ENCODE data around the gene MRPL34.

GRCh38 chr19:17309965-17310461, 4.3 kb downstream of the MRPL34 start:
- TF ChIP-seq POLR2A (IDR thresholded peaks at IDR 0.05) = no peak
- TF ChIP-seq, protein P1, sequence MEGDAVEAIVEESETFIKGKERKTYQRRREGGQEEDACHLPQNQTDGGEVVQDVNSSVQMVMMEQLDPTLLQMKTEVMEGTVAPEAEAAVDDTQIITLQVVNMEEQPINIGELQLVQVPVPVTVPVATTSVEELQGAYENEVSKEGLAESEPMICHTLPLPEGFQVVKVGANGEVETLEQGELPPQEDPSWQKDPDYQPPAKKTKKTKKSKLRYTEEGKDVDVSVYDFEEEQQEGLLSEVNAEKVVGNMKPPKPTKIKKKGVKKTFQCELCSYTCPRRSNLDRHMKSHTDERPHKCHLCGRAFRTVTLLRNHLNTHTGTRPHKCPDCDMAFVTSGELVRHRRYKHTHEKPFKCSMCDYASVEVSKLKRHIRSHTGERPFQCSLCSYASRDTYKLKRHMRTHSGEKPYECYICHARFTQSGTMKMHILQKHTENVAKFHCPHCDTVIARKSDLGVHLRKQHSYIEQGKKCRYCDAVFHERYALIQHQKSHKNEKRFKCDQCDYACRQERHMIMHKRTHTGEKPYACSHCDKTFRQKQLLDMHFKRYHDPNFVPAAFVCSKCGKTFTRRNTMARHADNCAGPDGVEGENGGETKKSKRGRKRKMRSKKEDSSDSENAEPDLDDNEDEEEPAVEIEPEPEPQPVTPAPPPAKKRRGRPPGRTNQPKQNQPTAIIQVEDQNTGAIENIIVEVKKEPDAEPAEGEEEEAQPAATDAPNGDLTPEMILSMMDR (IDR thresholded peaks at IDR 0.05 in 4 of 5, conservative IDR thresholded peaks at IDR 0.05 in 1 of 5) = no peak
